ENCODE data around the gene BRINP1. TPM values are rescaled to one million over a fixed set of nuclear protein-coding genes. Genes with fewer than 3 reads are reported as not detected.

BRINP1 gene
- total RNA-seq, 1 donor from 2014 or later = 1.5 TPM

DNA sequence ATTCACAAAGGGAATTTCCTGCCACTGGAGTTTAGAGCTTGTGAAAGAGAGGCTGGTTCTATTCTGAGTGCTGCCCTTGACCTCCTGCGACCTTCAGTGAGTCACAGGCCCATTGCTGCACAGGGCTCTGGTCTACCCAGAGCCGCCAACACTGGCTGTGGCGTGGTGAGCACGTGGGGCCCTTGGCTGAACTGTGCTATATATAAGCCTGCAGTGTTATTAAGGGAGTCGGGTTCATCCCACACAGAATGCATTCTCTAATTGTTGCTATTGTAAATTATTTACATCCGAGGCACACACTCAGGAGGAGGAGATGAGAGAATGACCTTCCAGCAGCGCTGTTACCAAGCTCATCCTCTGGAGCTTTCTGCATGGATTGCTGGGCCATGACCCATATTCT is 47.1 kb downstream of the BRINP1 start:
- H3K36me3 ChIP-seq = no peaks in the 10 kb centered on the region
- H3K27me3 ChIP-seq (ENCODE audit: low read depth) = no peaks in the 10 kb centered on the region
- H3K27ac ChIP-seq = no peak overlapping the region
- no peaks in the 10 kb centered on the region for H3K4me1 ChIP-seq
- H3K4me3 ChIP-seq = no peak overlapping the region
- no peaks in the 10 kb centered on the region for H3K9me3 ChIP-seq
- ATAC-seq (peak in 1 of 2 donors; percentile 61), DNase-seq (no peak)
- intact Hi-C loops (cut with DNase I) = no loop called here
- no peak for TF ChIP-seq CTCF (IDR thresholded peaks at IDR 0.05)

- H3K27me3 ChIP-seq (ENCODE audit: low read depth) = no peaks in the 10 kb centered on the region
Observed at GRCh38 chr9:119318371-119318770, 50.9 kb downstream of the BRINP1 start.

DNA sequence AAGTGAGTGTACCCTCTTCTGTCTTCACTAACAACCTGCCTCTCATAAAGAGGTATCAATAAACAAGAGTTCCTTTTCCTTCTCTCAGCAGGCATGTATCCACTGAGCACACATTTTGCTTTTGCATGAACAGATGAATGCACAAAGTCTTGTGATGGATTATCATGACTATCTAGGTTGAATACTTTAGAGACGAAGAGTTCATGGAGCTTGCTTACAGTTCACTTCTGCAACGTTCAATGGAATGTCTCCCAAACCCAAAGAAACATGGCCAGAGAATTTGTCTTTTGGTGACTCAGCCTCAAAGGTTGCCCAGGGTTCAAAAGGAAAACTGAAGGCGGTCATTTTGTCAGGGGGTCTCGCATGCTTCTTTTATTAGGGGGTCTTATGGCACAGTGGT is 55.4 kb downstream of the BRINP1 start:
- Histone ChIP-seq H3K4me3 (no peak overlapping the region), H3K4me1 (no peaks in the 10 kb centered on the region), H3K9me3 (no peaks in the 10 kb centered on the region), H3K36me3 (no peaks in the 10 kb centered on the region), H3K27ac (no peak overlapping the region), H3K27me3 (ENCODE audit: low read depth) (peaks cover 4% of the 10 kb centered on the region)
- no peak for TF ChIP-seq CTCF (IDR thresholded peaks at IDR 0.05)
- intact Hi-C loops (cut with DNase I) = no loop called here
- DNase-seq (no peak), ATAC-seq (no peak)

More at GRCh38 chr9:119318371-119318770, 50.9 kb downstream of the BRINP1 start:
- Histone ChIP-seq H3K4me1 (no peaks in the 10 kb centered on the region), H3K4me3 (no peak overlapping the region), H3K36me3 (no peaks in the 10 kb centered on the region), H3K9me3 (no peaks in the 10 kb centered on the region), H3K27ac (no peak overlapping the region)
- intact Hi-C loops (cut with DNase I) = no loop called here
- TF ChIP-seq CTCF (IDR thresholded peaks at IDR 0.05) = no peak
- DNase-seq (no peak), ATAC-seq (no peak)

GRCh38 chr9:119310741-119311140 is 58.5 kb downstream of the BRINP1 start:
- H3K4me1 ChIP-seq = no peaks in the 10 kb centered on the region
- DNase-seq = no peak
- no peak overlapping the region for H3K27ac ChIP-seq
- no peak for ATAC-seq
- H3K9me3 ChIP-seq = no peaks in the 10 kb centered on the region
- peaks cover 4% of the 10 kb centered on the region for H3K27me3 ChIP-seq (ENCODE audit: low read depth)
- no peak for TF ChIP-seq CTCF (IDR thresholded peaks at IDR 0.05)
- intact Hi-C loops (cut with DNase I) = no loop called here
- H3K4me3 ChIP-seq = no peak overlapping the region
- H3K36me3 ChIP-seq = no peaks in the 10 kb centered on the region

DNA sequence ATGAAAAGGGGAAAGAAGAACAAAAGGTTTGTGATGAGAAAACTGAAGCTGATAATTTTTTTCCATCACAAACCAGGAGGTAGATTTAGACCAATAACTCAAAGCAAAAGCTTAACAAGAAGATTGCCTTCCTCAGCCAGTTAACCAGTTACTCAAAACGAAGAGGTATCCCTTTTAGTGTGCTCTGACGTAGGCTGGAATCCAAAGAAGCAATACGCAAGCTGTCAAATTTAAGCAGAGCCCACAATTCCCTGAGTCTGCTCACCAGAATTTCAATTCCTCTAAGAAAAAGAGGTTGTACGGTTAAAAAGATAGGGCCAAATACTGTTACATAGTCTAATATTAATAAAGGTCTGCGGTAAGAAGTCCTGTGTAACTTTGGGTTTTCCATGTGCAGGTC is 61.8 kb downstream of the BRINP1 start:
- ATAC-seq (no peak), DNase-seq (no peak)
- Histone ChIP-seq H3K27me3 (ENCODE audit: low read depth) (peaks cover 4% of the 10 kb centered on the region), H3K36me3 (no peaks in the 10 kb centered on the region), H3K27ac (no peak overlapping the region), H3K4me1 (no peaks in the 10 kb centered on the region), H3K9me3 (no peaks in the 10 kb centered on the region), H3K4me3 (no peak overlapping the region)
- intact Hi-C loops (cut with DNase I) = no loop called here
- no peak for TF ChIP-seq CTCF (IDR thresholded peaks at IDR 0.05)

GRCh38 chr9:119304555-119304954 is 64.7 kb downstream of the BRINP1 start:
- intact Hi-C loops (cut with DNase I) = no loop called here
- Histone ChIP-seq H3K9me3 (no peaks in the 10 kb centered on the region), H3K27me3 (ENCODE audit: low read depth) (peaks cover 4% of the 10 kb centered on the region), H3K27ac (no peak overlapping the region), H3K4me3 (no peak overlapping the region), H3K36me3 (no peaks in the 10 kb centered on the region), H3K4me1 (no peaks in the 10 kb centered on the region)
- DNase-seq (no peak), ATAC-seq (no peak)
- TF ChIP-seq CTCF (IDR thresholded peaks at IDR 0.05) = no peak
